H1 (cell line): ENCODE data around the gene C3orf22. TPM values are rescaled to one million over a fixed set of nuclear protein-coding genes. Genes with fewer than 3 reads are reported as not detected.

Experiments
- CTCF ChIA-PET: fragments of 300-600 bp; sonication (Branson Sonifier 250); formaldehyde crosslinking; loops from one replicate; lab custom pipeline; 2021; ENCODE audit not compliant: partially characterized antibody; lab: Charles Lee
- POLR2A ChIA-PET: fragments of 300-600 bp; sonication (Branson Sonifier 250); formaldehyde crosslinking; loops from one replicate; lab custom pipeline; 2021; ENCODE audit warnings: inconsistent platforms; ENCODE audit not compliant: partially characterized antibody; lab: Charles Lee
- DNase-seq, 2 experiments: peaks; one replicate each; pipeline versions ENCODE4 v3.0.0 to v3.0.0-alpha.2; 2010 to 2022; ENCODE audit warnings: low spot score in 2 of 2, low read depth in 1 of 2, mixed read lengths in 1 of 2
- FAIRE-seq: peaks from 2 replicates; lab custom pipeline; 2011; peaks lifted over from hg19 to GRCh38; lab: Jason Lieb, UNC
- H2AFZ ChIP-seq: 2 replicates; pipeline ENCODE4 v1.8.1; 2012; ENCODE audit warnings: low read length, inconsistent platforms
- H2AK5ac ChIP-seq: 2 replicates; pipeline ENCODE4 v1.6.1; 2013; ENCODE audit warnings: low read depth, low read length
- H2BK120ac ChIP-seq: replicated peaks from 2 replicates; pipeline ENCODE3; 2013; ENCODE audit warnings: low read depth, low read length, inconsistent platforms
- H2BK12ac ChIP-seq: 2 replicates; pipeline ENCODE4 v1.6.1; 2013; ENCODE audit warnings: low read depth, low read length
- H2BK15ac ChIP-seq: 2 replicates; pipeline ENCODE4 v1.6.1; 2013; ENCODE audit warnings: low read length
- H2BK20ac ChIP-seq: 2 replicates; pipeline ENCODE4 v1.6.1; 2013; ENCODE audit warnings: low read length
- H2BK5ac ChIP-seq: 2 replicates; pipeline ENCODE4 v1.6.1; 2013; ENCODE audit warnings: low read depth, low read length
- H3K14ac ChIP-seq: 2 replicates; pipeline ENCODE4 v1.6.1; 2013; ENCODE audit warnings: inconsistent platforms; ENCODE audit not compliant: insufficient read length
- H3K18ac ChIP-seq: 2 replicates; pipeline ENCODE4 v1.6.1; 2013; ENCODE audit warnings: low read length; ENCODE audit errors: extremely low read depth
- H3K23ac ChIP-seq: 2 replicates; pipeline ENCODE4 v1.6.1; 2013; ENCODE audit warnings: inconsistent platforms; ENCODE audit not compliant: insufficient read length
- H3K23me2 ChIP-seq: 2 replicates; pipeline ENCODE4 v1.6.1; 2013; ENCODE audit warnings: low read depth, low read length
- H3K27ac ChIP-seq: 2 replicates; pipeline ENCODE4 v1.6.1; 2011; ENCODE audit warnings: low read depth, low read length, inconsistent platforms
- H3K27me3 ChIP-seq, 4 experiments: replicated peaks in 1 of 4; 1 replicate in 1 of 4; 2 replicates in 3 of 4; pipeline versions ENCODE4 v1.6.1 to v1.8.1; 2011 to 2013; ENCODE audit warnings: low read length in 3 of 4, mild to moderate bottlenecking in 3 of 4, inconsistent platforms in 2 of 4, mixed read lengths in 2 of 4, moderate library complexity in 1 of 4; ENCODE audit not compliant: control insufficient read depth in 3 of 4, insufficient read depth in 3 of 4; ENCODE audit errors: extremely low read depth in 1 of 4
- H3K36me3 ChIP-seq, 4 experiments: 2 replicates each; pipeline versions ENCODE4 v1.6.1 to v1.8.1; 2011 to 2013; ENCODE audit warnings: mild to moderate bottlenecking in 4 of 4, low read length in 3 of 4, moderate library complexity in 2 of 4, control low read depth in 1 of 4, inconsistent platforms in 1 of 4; ENCODE audit not compliant: insufficient read depth in 4 of 4, control insufficient read depth in 2 of 4
- H3K4ac ChIP-seq: replicated peaks from 2 replicates; pipeline ENCODE3; 2013; ENCODE audit warnings: low read length, low read depth, mixed read lengths, inconsistent platforms; ENCODE audit not compliant: insufficient read length
- H3K4me1 ChIP-seq, 4 experiments: replicated peaks in 1 of 4; 1 replicate in 1 of 4; 2 replicates in 3 of 4; pipeline versions ENCODE4 v1.6.1 to v1.8.1; 2011 to 2013; ENCODE audit warnings: low read length in 3 of 4, inconsistent platforms in 2 of 4, mixed read lengths in 1 of 4; ENCODE audit not compliant: insufficient read depth in 4 of 4, control insufficient read depth in 3 of 4
- H3K4me2 ChIP-seq, 2 experiments: 2 replicates each; pipeline versions ENCODE4 v1.6.1 to v1.8.1; 2011 to 2013; ENCODE audit warnings: low read depth in 2 of 2, low read length in 2 of 2, control low read depth in 1 of 2, inconsistent platforms in 1 of 2, mild to moderate bottlenecking in 1 of 2; ENCODE audit not compliant: insufficient read depth in 1 of 2
- H3K4me3 ChIP-seq, 4 experiments: fragments of 200-600, 300-600 bp in 1 of 4; sonication (generic), shearing (Covaris generic), sonication (Bioruptor Twin) in 1 of 4; 2 replicates each; pipeline versions ENCODE4 v1.5.1 to v1.8.1; 2011 to 2016; ENCODE audit warnings: low read length in 4 of 4, low read depth in 3 of 4, control low read depth in 2 of 4, inconsistent platforms in 2 of 4, mild to moderate bottlenecking in 2 of 4, mixed read lengths in 1 of 4, moderate library complexity in 1 of 4; ENCODE audit not compliant: insufficient read depth in 2 of 4; ENCODE audit errors: extremely low read depth in 1 of 4
- H3K56ac ChIP-seq: replicated peaks from 2 replicates; pipeline ENCODE3; 2013; ENCODE audit warnings: low read depth, mild to moderate bottlenecking, mixed read lengths, low read length, inconsistent platforms; ENCODE audit not compliant: insufficient read length
- H3K79me1 ChIP-seq: 2 replicates; pipeline ENCODE4 v1.6.1; 2013; ENCODE audit warnings: low read depth, low read length, control low read depth
- H3K79me2 ChIP-seq, 2 experiments: 2 replicates each; pipeline versions ENCODE4 v1.6.1 to v1.8.1; 2012 to 2013; ENCODE audit warnings: low read length in 2 of 2, mild to moderate bottlenecking in 2 of 2, inconsistent platforms in 1 of 2; ENCODE audit not compliant: insufficient read depth in 2 of 2, control insufficient read depth in 1 of 2
- H3K9ac ChIP-seq, 4 experiments: replicated peaks in 1 of 4; 1 replicate in 1 of 4; 2 replicates in 3 of 4; pipeline versions ENCODE4 v1.6.1 to v1.8.1; 2011 to 2013; ENCODE audit warnings: low read depth in 3 of 4, low read length in 3 of 4, control low read depth in 2 of 4, mild to moderate bottlenecking in 2 of 4, moderate library complexity in 2 of 4, inconsistent platforms in 1 of 4; ENCODE audit errors: extremely low read depth in 1 of 4
- H3K9me3 ChIP-seq, 2 experiments: 2 replicates each; pipeline versions ENCODE4 v1.6.1 to v1.8.1; 2012 to 2013; ENCODE audit warnings: mild to moderate bottlenecking in 2 of 2, moderate library complexity in 2 of 2, control low read depth in 1 of 2, inconsistent platforms in 1 of 2, low read depth in 1 of 2, low read length in 1 of 2, mixed read lengths in 1 of 2; ENCODE audit not compliant: insufficient read depth in 2 of 2
- H4K20me1 ChIP-seq, 2 experiments: replicated peaks in 1 of 2; 2 replicates each; pipeline versions ENCODE3 to v1.8.1; 2011 to 2013; ENCODE audit warnings: inconsistent platforms in 2 of 2, low read length in 2 of 2, mild to moderate bottlenecking in 1 of 2; ENCODE audit not compliant: insufficient read depth in 2 of 2, control insufficient read depth in 1 of 2
- H4K5ac ChIP-seq: 2 replicates; pipeline ENCODE4 v1.6.1; 2013; ENCODE audit warnings: low read length, low read depth, mixed read lengths, inconsistent platforms; ENCODE audit not compliant: insufficient read length
- H4K8ac ChIP-seq: 2 replicates; pipeline ENCODE4 v1.8.0; 2013; ENCODE audit warnings: mild to moderate bottlenecking, moderate library complexity, low read length, inconsistent platforms; ENCODE audit not compliant: insufficient read depth; ENCODE audit errors: extremely low read depth
- H4K91ac ChIP-seq: replicated peaks from 2 replicates; pipeline ENCODE3; 2013; ENCODE audit warnings: low read length, mixed read lengths, inconsistent platforms; ENCODE audit not compliant: insufficient read length
- CTBP2 ChIP-seq: IDR thresholded peaks from 2 replicates; pipeline ENCODE4 v1.7.0; 2011; ENCODE audit warnings: borderline replicate concordance, mild to moderate bottlenecking, moderate library complexity, mixed read lengths, low read length; ENCODE audit not compliant: insufficient read depth, insufficient read length
- USF2 ChIP-seq: IDR thresholded peaks from 2 replicates; pipeline ENCODE4 v1.6.1; 2011; ENCODE audit warnings: low read length, improper control_type of control experiment
- WGBS, 2 experiments: shearing (Covaris generic) in 1 of 2; methylation state at CpG; one replicate each; pipeline versions ENCODE4 v1.1.6 to v1.1.7; 2013 to 2015; ENCODE audit warnings: low lambda C conversion rate in 2 of 2, mixed read lengths in 2 of 2, inconsistent platforms in 1 of 2, low coverage in 1 of 2, missing lambda C conversion rate in 1 of 2; ENCODE audit not compliant: insufficient replicate concordance in 2 of 2, insufficient coverage in 1 of 2, insufficient read length in 1 of 2; ENCODE audit errors: extremely low coverage in 1 of 2, missing lambda C conversion rate in 1 of 2; 5-methylcytosine and 5-hydroxymethylcytosine counted together
- polyA plus RNA-seq, 7 experiments: library from polyadenylated mRNA; depleted of rRNA in 3 of 7; stranded (reverse) in 5 of 7; unstranded in 2 of 7; fragments of >200 nt in 5 of 7; fragments of 200-250 nt in 2 of 7; gene quantifications; 1 replicate in 5 of 7; 2 replicates in 1 of 7; 4 replicates in 1 of 7; pipeline versions ENCODE4 v1.2.1 to v1.2.3, GENCODE V29; 2011 to 2013; ENCODE audit warnings: missing spikeins in 2 of 7, mixed read lengths in 2 of 7
- total RNA-seq: library from RNA; stranded (reverse); fragmentation: NEBNext Ultra II Directional; extraction: Animal tissue kit (Norgen Biotek cat#: 25700); gene quantifications from 2 replicates; pipeline ENCODE4 v1.2.1, GENCODE V29; 2021
- TF ChIP-seq, protein P1 (sequence below): IDR thresholded peaks from 2 replicates; pipeline ENCODE4 v1.6.1; 2012; ENCODE audit warnings: inconsistent platforms

Gene C3orf22
- total and polyA plus RNA-seq, 2 of the 8 experiments (the other 6 are each of a cell fraction or from before 2014, with no cell fraction given) = not detected

GRCh38 chr3:126527455-126528211, 31.1 kb downstream of the C3orf22 start:
- no peaks in the 10 kb centered on the region for H3K79me2 ChIP-seq
- H2BK12ac ChIP-seq = no peak overlapping the region
- H2BK20ac ChIP-seq = 0 out of 2 replicates have a peak overlapping the region, but pooled peaks have one; percentile 3
- H4K20me1 ChIP-seq = peaks cover 0 to 4% of the 10 kb centered on the region in 2 experiments
- no peak overlapping the region for H3K4me2 ChIP-seq
- peaks cover 7% of the 10 kb centered on the region; the same call in 1 of the 2 replicates for H3K23me2 ChIP-seq
- no peak overlapping the region for H3K14ac ChIP-seq
- no peak overlapping the region for H2BK120ac ChIP-seq
- H3K27me3 ChIP-seq = peaks cover 0 to 16% (median 11%) of the 10 kb centered on the region in 4 experiments; a peak in 5 of 7 replicates
- H2AFZ ChIP-seq = no peak overlapping the region
- no peak overlapping the region for H3K27ac ChIP-seq
- H3K9me3 ChIP-seq = no peaks in the 10 kb centered on the region
- TF ChIP-seq USF2 (peak; percentile 73), CTBP2 (no peak)
- TF ChIP-seq, protein P1, sequence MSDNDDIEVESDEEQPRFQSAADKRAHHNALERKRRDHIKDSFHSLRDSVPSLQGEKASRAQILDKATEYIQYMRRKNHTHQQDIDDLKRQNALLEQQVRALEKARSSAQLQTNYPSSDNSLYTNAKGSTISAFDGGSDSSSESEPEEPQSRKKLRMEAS = peak; percentile 39
- H3K4me3 ChIP-seq = no peak overlapping the region
- CTCF ChIA-PET = interaction anchor here (1.2 to 1.8 kb wide), 4 partner anchors 18 to 1018 kb away, joined by 3 to 5 read pairs (median 4); no protein-coding TSS in a partner anchor
- no peak overlapping the region for H2AK5ac ChIP-seq
- H3K9ac ChIP-seq = no peak overlapping the region
- peaks cover 0 to 18% (median 12%) of the 10 kb centered on the region in 4 experiments; a peak in 6 of 7 replicates for H3K4me1 ChIP-seq
- H2BK15ac ChIP-seq = no peak overlapping the region
- no peak for DNase-seq
- no peak for FAIRE-seq
- no peak overlapping the region for H3K18ac ChIP-seq
- no peak overlapping the region for H2BK5ac ChIP-seq
- WGBS, 2 experiments = 85% methylated on average over 6 of the region's 6 CpGs; no CpG with 5 or more reads in 1 of the 2 experiments
- H3K23ac ChIP-seq = no peak overlapping the region
- no peak overlapping the region for H3K4ac ChIP-seq
- H3K36me3 ChIP-seq = no peaks in the 10 kb centered on the region
- H4K91ac ChIP-seq = peak overlapping the region; percentile 77
- H4K5ac ChIP-seq = no peak overlapping the region
- POLR2A ChIA-PET = interaction anchor here (1.0 kb wide), 1 partner anchor 55 kb away, joined by 3 read pairs; no protein-coding TSS in a partner anchor
- no peak overlapping the region for H3K56ac ChIP-seq
- no peaks in the 10 kb centered on the region for H3K79me1 ChIP-seq
- peak overlapping the region; percentile 45 for H4K8ac ChIP-seq
